IPS DF 6.9 (cell line): ENCODE results near the gene CYB5R4.
"Not testable (repeated sequence)": the region's sequence is repeated elsewhere in the genome, so short reads cannot be mapped to it uniquely, and the experiment has no call there.

ENCODE experiments used
- DNase-seq: peaks from one replicate; pipeline ENCODE4 v3.0.0-alpha.2; 2013; ENCODE audit warnings: low read depth, low spot score
- H3K27ac ChIP-seq: one replicate; pipeline ENCODE4 v1.5.1; 2013; ENCODE audit warnings: low read length, control low read depth
- H3K27me3 ChIP-seq: 2 replicates; pipeline ENCODE4 v1.6.1; 2013; ENCODE audit warnings: mild to moderate bottlenecking, low read length; ENCODE audit not compliant: control insufficient read depth, insufficient read depth
- H3K36me3 ChIP-seq: 2 replicates; pipeline ENCODE4 v1.6.1; 2013; ENCODE audit warnings: low read length; ENCODE audit not compliant: control insufficient read depth, insufficient read depth
- H3K4me1 ChIP-seq: 2 replicates; pipeline ENCODE4 v1.6.1; 2013; ENCODE audit warnings: low read length; ENCODE audit not compliant: control insufficient read depth, insufficient read depth
- H3K4me3 ChIP-seq: 2 replicates; pipeline ENCODE4 v1.5.1; 2013; ENCODE audit warnings: mild to moderate bottlenecking, low read length
- H3K9me3 ChIP-seq: 2 replicates; pipeline ENCODE4 v1.6.1; 2013; ENCODE audit warnings: low read length, inconsistent platforms; ENCODE audit not compliant: control insufficient read depth, insufficient read depth
- WGBS: extraction: QIAGEN DNeasy Blood & Tissue Kit; methylation state at CpG from one replicate; pipeline ENCODE4 v1.1.7; 2013; ENCODE audit warnings: mixed read lengths, missing lambda C conversion rate; ENCODE audit not compliant: insufficient read length, insufficient coverage; 5-methylcytosine and 5-hydroxymethylcytosine counted together

The CYB5R4 gene

DNA sequence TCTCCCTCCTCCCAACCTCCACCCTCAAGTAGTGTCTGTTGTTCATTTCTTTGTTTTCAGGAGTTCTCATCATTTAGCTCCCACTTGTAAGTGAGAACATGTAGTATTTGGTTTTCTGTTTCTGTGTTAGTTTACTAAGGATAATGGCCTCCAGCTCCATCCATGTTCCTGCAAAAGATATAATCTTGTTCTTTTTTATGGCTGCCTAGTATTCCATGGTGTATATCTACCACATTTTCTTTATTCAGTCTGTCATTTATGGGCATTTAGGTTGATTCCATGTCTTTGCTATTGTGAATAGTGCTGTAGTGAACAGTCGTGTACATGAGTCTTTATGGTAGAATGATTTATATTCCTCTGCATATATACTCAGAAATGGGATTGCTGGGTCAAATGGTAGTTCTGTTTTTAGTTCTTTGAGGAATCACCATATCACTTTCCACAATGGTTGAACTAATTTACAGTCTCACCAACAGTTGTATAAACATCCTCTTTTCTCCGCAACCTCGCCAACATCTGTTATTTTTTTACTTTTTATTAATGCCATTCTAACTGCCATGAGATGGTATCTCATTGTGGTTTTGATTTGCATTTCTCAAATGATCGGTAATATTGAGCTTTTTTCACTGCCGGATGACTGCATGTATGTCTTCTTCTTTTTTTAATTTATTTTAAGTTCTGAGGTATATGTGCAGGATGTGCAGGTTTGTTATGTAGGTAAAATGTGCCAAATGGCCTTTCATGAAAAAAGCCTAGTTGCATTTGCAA lies 48.3 kb downstream of the CYB5R4 start:
- not testable (repeated sequence) for H3K36me3 ChIP-seq, H3K27ac ChIP-seq, H3K4me3 ChIP-seq, DNase-seq, H3K27me3 ChIP-seq, H3K4me1 ChIP-seq, H3K9me3 ChIP-seq
- WGBS, result no CpG with 5 or more reads among the region's 5 CpGs

DNA sequence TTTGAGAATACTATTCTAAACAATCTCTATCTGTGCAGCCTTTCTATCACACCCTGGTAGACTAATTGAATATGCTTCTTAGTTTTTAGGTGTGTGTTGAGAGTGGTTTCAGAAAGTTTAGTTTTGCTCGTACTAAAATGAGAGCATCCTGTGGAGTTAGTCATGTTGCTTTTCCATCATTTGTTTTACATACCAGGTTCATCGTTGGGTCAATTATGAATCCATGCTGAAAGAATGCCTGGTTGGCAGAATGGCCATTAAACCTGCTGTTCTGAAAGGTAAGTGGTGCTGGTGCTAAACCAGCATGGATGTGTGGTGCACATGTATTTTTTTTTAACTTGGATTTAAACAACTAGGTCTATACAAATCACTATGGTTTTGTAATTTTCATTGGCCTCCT lies 49.3 kb downstream of the CYB5R4 start:
- H3K27ac ChIP-seq, result no peak overlapping the region
- H3K27me3 ChIP-seq, result no peaks in the 10 kb centered on the region
- H3K4me3 ChIP-seq, result no peak overlapping the region
- no CpG with 5 or more reads among the region's 2 CpGs for WGBS
- H3K4me1 ChIP-seq, result no peaks in the 10 kb centered on the region
- no peaks in the 10 kb centered on the region for H3K36me3 ChIP-seq
- H3K9me3 ChIP-seq, result no peaks in the 10 kb centered on the region
- no peak for DNase-seq

DNA sequence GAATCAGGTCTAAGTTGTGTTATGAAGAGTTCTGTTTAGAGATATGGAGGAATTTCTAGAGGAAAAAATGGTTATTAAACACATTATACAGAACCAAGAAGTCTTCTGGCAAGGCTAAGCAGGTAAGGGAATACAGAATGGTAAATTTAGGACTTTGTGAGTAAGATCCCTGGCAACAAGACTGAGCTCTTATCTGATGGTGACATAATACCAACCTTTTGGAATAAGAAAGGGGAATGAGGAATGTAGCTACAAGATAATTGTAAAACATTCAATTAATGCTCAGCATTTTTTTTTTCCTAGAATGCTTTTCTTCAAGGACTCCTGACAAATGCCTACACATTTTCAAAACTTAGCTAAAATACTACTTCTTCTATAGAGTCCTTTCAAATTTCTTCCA lies 51.8 kb downstream of the CYB5R4 start:
- no peak overlapping the region for H3K4me3 ChIP-seq
- H3K4me1 ChIP-seq, result no peaks in the 10 kb centered on the region
- no peak for DNase-seq
- H3K9me3 ChIP-seq, result no peaks in the 10 kb centered on the region
- no peaks in the 10 kb centered on the region for H3K27me3 ChIP-seq
- no peak overlapping the region for H3K27ac ChIP-seq
- H3K36me3 ChIP-seq, result no peaks in the 10 kb centered on the region

DNA sequence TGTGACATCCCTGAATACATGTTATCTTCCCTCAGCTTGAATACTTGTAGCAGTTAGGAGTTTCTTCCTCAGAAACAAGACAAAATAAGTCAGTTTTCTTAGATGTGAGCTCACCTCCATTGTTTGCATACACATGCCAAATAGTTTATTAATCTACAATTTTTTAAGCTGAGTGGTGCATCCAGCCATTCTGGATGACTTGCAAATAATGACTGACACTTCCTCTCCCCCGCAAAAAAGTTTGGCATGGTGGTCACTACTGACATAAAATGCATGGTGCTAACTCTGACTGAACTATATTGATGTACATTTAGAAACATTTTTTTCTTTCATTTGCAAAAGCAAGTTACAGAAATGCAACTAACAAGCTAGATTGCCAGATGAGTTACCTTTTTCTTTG lies 55.5 kb downstream of the CYB5R4 start:
- no peak for DNase-seq
- Histone ChIP-seq H3K36me3 (no peaks in the 10 kb centered on the region), H3K27me3 (no peaks in the 10 kb centered on the region), H3K9me3 (no peaks in the 10 kb centered on the region), H3K27ac (no peak overlapping the region), H3K4me1 (no peaks in the 10 kb centered on the region), H3K4me3 (no peak overlapping the region)
- WGBS, result no CpG with 5 or more reads among the region's 1 CpG

DNA sequence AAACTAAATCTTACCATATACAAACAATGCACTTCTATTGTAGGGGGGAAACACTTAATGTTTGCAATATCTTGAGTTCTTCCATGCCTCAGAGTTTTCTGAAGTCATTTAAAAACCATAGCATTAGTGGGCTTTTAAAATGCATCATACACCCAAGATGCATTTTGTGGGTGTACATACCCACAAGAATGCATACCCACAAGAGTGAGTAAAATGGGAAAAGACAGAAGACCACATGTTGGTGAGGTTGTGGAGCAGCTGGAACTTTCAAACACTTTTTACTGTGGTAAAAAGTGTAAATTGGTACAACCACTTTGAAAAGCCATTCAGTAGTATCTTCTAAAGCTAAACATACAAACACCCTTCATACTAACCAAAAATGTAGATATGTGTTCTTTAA lies 57.5 kb downstream of the CYB5R4 start:
- H3K4me3 ChIP-seq, result no peak overlapping the region
- no peak for DNase-seq
- H3K27ac ChIP-seq, result no peak overlapping the region
- H3K9me3 ChIP-seq, result no peaks in the 10 kb centered on the region
- H3K36me3 ChIP-seq, result no peaks in the 10 kb centered on the region
- no peaks in the 10 kb centered on the region for H3K27me3 ChIP-seq
- H3K4me1 ChIP-seq, result no peaks in the 10 kb centered on the region

DNA sequence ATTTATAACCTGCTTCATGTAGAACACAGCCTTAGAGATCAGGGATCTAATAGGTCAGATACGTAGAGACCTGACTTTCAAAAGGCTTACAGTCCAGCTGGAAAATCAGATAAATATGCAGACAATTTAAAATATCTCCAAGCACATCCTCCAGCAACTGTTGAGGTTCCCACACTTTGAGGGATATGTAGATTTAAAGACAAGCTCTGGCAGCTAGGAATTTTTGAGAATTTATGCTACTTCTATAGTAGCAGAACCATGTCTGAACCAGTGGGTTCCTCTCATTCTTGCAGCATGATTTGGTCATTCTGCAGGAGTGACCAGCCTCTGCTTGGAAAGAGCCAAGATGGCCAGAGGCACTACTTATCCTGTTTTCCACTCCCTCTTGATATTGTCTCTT lies 60.5 kb downstream of the CYB5R4 start:
- Histone ChIP-seq H3K27me3 (no peaks in the 10 kb centered on the region), H3K27ac (no peak overlapping the region), H3K36me3 (no peaks in the 10 kb centered on the region), H3K4me3 (no peak overlapping the region), H3K9me3 (no peaks in the 10 kb centered on the region), H3K4me1 (no peaks in the 10 kb centered on the region)
- no CpG with 5 or more reads among the region's 1 CpG for WGBS
- DNase-seq, result no peak

DNA sequence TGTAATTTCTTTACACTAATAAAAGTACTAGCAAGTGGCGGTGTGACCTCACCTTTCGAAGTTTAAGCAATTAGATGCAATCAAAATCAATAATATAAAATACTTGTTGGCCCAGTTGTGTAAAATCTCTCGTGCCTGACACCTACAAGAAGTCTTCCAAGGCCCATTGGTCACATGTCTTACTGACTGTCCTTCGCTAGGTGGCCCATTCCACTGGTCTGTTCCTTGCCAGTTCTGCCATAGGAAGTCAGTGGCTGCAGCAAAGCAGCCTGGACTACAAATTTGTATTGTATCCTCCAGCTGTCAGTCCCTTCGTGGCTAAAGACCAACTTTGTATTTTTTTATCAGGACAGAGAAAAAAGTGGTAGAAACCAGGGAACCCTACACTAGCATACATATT lies 61.8 kb downstream of the CYB5R4 start:
- H3K27ac ChIP-seq, result no peak overlapping the region
- DNase-seq, result no peak
- H3K36me3 ChIP-seq, result no peaks in the 10 kb centered on the region
- no CpG with 5 or more reads among the region's 5 CpGs for WGBS
- H3K9me3 ChIP-seq, result no peaks in the 10 kb centered on the region; the same call in 1 of the 2 replicates
- H3K27me3 ChIP-seq, result no peaks in the 10 kb centered on the region
- H3K4me1 ChIP-seq, result no peaks in the 10 kb centered on the region
- no peak overlapping the region for H3K4me3 ChIP-seq

DNA sequence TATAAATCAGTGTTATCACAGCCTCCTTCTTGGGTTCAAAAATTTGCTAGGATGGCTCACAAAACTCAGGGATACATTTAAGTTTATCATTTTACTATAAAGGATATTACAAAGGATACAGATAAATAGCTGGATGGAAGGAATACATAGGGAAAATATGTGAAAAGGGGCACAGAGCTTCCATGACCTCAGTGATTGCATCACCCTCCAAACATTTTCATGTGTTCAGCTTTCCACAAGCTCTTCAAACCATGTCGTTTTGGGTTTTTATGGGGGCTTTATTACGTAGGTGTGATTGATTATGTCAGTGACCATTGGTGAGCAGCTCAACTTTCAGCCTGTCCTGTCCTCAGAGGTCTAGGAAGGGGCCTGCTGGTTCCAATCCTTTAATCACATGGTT lies 68.0 kb downstream of the CYB5R4 start:
- no peaks in the 10 kb centered on the region; the same call in 1 of the 2 replicates for H3K9me3 ChIP-seq
- H3K27ac ChIP-seq, result no peak overlapping the region
- no peaks in the 10 kb centered on the region for H3K27me3 ChIP-seq
- H3K36me3 ChIP-seq, result no peaks in the 10 kb centered on the region
- no peaks in the 10 kb centered on the region for H3K4me1 ChIP-seq
- no peak for DNase-seq
- WGBS, result no CpG with 5 or more reads among the region's 2 CpGs
- no peak overlapping the region for H3K4me3 ChIP-seq

DNA sequence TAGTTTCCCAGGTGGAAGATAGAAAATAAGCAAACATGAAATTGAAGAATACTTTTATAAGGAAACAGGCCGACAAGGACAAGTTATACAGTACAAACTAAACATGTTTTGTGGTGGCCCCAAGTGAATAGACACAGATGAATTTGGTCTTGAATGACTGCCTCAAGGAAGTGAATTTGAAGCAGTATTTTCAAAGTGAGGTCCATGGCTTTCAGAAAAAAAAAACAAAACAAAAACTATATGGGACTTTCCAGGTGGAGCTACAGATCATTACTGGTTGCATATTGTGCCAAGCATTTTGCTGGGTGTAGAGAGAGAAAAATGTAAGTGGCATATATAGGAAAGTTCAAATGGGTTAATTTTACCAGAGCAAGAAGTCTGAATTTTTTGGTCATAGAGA lies 68.8 kb downstream of the CYB5R4 start:
- WGBS, result no CpG with 5 or more reads among the region's 1 CpG
- Histone ChIP-seq H3K9me3 (no peaks in the 10 kb centered on the region; the same call in 1 of the 2 replicates), H3K27me3 (no peaks in the 10 kb centered on the region), H3K27ac (no peak overlapping the region), H3K4me1 (no peaks in the 10 kb centered on the region), H3K4me3 (no peak overlapping the region), H3K36me3 (no peaks in the 10 kb centered on the region)
- DNase-seq, result no peak

DNA sequence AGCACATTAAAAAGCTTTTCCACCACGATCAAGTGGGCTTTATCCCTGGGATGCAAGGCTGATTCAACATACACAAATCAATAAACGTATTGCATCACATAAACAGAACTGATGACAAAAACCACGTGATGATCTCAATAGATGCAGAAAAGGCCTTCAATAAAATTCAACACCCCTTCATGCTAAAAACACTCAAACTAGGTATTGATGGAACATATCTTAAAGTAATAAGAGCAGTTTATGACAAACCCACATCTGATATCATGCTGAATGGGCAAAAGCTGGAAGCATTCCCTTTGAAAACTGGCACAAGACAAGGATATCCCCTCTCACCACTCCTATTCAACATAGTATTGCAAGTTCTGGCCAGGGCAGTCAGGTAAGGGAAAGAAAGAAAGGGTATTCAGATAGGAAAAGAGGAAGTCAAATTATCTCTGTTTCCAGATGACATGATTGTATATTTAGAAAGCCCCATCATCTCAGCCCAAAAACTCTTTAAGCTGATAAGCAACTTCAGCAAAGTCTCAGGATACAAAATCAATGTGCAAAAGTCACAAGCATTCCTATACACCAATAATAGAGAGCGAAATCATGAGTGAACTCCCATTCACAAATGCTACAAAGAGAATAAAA lies 86.8 kb downstream of the CYB5R4 start:
- not testable (repeated sequence) for H3K4me1 ChIP-seq, H3K36me3 ChIP-seq, DNase-seq, H3K27me3 ChIP-seq, H3K4me3 ChIP-seq, H3K27ac ChIP-seq, H3K9me3 ChIP-seq
- no CpG with 5 or more reads among the region's 4 CpGs for WGBS

DNA sequence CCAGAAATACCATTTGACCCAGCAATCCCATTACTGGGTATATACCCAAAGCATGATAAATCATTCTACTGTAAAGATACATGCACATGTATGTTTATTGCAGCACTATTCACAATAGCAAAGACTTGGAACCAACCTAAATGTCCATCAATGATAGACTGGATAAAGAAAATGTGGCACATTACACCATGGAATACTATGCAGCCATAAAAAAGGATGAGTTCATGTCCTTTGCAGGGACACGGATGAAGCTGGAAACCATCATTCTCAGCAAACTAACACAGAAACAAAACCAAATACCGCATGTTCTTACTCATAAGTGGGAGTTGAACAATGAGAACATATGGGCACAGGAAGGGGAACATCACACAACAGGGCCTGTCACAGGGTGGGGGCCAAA lies 88.5 kb downstream of the CYB5R4 start:
- H3K27me3 ChIP-seq, H3K4me3 ChIP-seq, H3K4me1 ChIP-seq, H3K9me3 ChIP-seq, H3K27ac ChIP-seq, H3K36me3 ChIP-seq, DNase-seq: not testable (repeated sequence)
- WGBS, result no CpG with 5 or more reads among the region's 2 CpGs
